HUES48 (cell line): Measurements from ENCODE around the gene LDHD.

Experiments used
- H3K27ac ChIP-seq: one replicate; pipeline ENCODE4 v1.7.0; 2013; ENCODE audit warnings: low read depth, low read length, inconsistent platforms
- H3K27me3 ChIP-seq: 2 replicates; pipeline ENCODE4 v1.6.1; 2013; ENCODE audit warnings: mild to moderate bottlenecking, low read length; ENCODE audit not compliant: control insufficient read depth, insufficient read depth
- H3K36me3 ChIP-seq: 2 replicates; pipeline ENCODE4 v1.6.1; 2013; ENCODE audit warnings: low read length; ENCODE audit not compliant: control insufficient read depth, insufficient read depth
- H3K4me1 ChIP-seq: 2 replicates; pipeline ENCODE4 v1.6.1; 2013; ENCODE audit warnings: mild to moderate bottlenecking, low read length; ENCODE audit not compliant: control insufficient read depth, insufficient read depth
- H3K4me3 ChIP-seq: 2 replicates; pipeline ENCODE4 v1.5.1; 2013; ENCODE audit warnings: mild to moderate bottlenecking, low read depth, low read length
- H3K9ac ChIP-seq: 2 replicates; pipeline ENCODE4 v1.6.1; 2013; ENCODE audit warnings: mild to moderate bottlenecking, low read depth, low read length, moderate library complexity
- H3K9me3 ChIP-seq: 2 replicates; pipeline ENCODE4 v1.6.1; 2013; ENCODE audit warnings: low read length; ENCODE audit not compliant: control insufficient read depth, insufficient read depth

LDHD gene

GRCh38 chr16:75086688-75087374 is 29.7 kb downstream of the LDHD start:
- Histone ChIP-seq H3K9me3 (no peaks in the 10 kb centered on the region), H3K4me3 (no peak overlapping the region), H3K27ac (peak overlapping the region; percentile 7), H3K36me3 (no peaks in the 10 kb centered on the region), H3K9ac (no peak overlapping the region), H3K4me1 (peaks cover 25% of the 10 kb centered on the region), H3K27me3 (no peaks in the 10 kb centered on the region)

GRCh38 chr16:75086281-75086680 is 30.3 kb downstream of the LDHD start:
- no peaks in the 10 kb centered on the region for H3K27me3 ChIP-seq
- no peak overlapping the region for H3K4me3 ChIP-seq
- H3K36me3 ChIP-seq, result no peaks in the 10 kb centered on the region
- peaks cover 27% of the 10 kb centered on the region for H3K4me1 ChIP-seq
- H3K27ac ChIP-seq, result no peak overlapping the region
- no peaks in the 10 kb centered on the region for H3K9me3 ChIP-seq
- no peak overlapping the region for H3K9ac ChIP-seq

GRCh38 chr16:75085556-75085955 is 31.0 kb downstream of the LDHD start:
- H3K27me3 ChIP-seq, result no peaks in the 10 kb centered on the region
- peaks cover 30% of the 10 kb centered on the region for H3K4me1 ChIP-seq
- H3K9ac ChIP-seq, result no peak overlapping the region
- no peak overlapping the region for H3K27ac ChIP-seq
- H3K9me3 ChIP-seq, result no peaks in the 10 kb centered on the region
- no peak overlapping the region for H3K4me3 ChIP-seq
- no peaks in the 10 kb centered on the region for H3K36me3 ChIP-seq

- Histone ChIP-seq H3K9me3 (no peaks in the 10 kb centered on the region), H3K4me3 (no peak overlapping the region), H3K9ac (no peak overlapping the region), H3K27me3 (no peaks in the 10 kb centered on the region), H3K4me1 (peaks cover 40% of the 10 kb centered on the region), H3K27ac (no peak overlapping the region), H3K36me3 (no peaks in the 10 kb centered on the region)
Measured at GRCh38 chr16:75083813-75084212, 32.8 kb downstream of the LDHD start.

GRCh38 chr16:75081179-75081859 is 35.3 kb downstream of the LDHD start:
- Histone ChIP-seq H3K27me3 (no peaks in the 10 kb centered on the region), H3K9ac (no peak overlapping the region), H3K9me3 (no peaks in the 10 kb centered on the region), H3K4me1 (peaks cover 28% of the 10 kb centered on the region), H3K36me3 (no peaks in the 10 kb centered on the region), H3K27ac (no peak overlapping the region), H3K4me3 (no peak overlapping the region)

GRCh38 chr16:75080205-75081029 is 36.2 kb downstream of the LDHD start:
- H3K4me1 ChIP-seq, result peaks cover 26% of the 10 kb centered on the region
- no peaks in the 10 kb centered on the region for H3K27me3 ChIP-seq
- H3K9ac ChIP-seq, result no peak overlapping the region
- H3K27ac ChIP-seq, result peak overlapping the region; percentile 78
- no peaks in the 10 kb centered on the region for H3K36me3 ChIP-seq
- peak overlapping the region; percentile 44 for H3K4me3 ChIP-seq
- H3K9me3 ChIP-seq, result no peaks in the 10 kb centered on the region

- H3K36me3 ChIP-seq, result no peaks in the 10 kb centered on the region
- H3K9ac ChIP-seq, result no peak overlapping the region
- peaks cover 27% of the 10 kb centered on the region for H3K4me1 ChIP-seq
- no peak overlapping the region for H3K4me3 ChIP-seq
- H3K27ac ChIP-seq, result no peak overlapping the region
- H3K27me3 ChIP-seq, result no peaks in the 10 kb centered on the region
- H3K9me3 ChIP-seq, result no peaks in the 10 kb centered on the region
Measured at GRCh38 chr16:75079346-75079926, 37.1 kb downstream of the LDHD start.

GRCh38 chr16:75078886-75079285 is 37.7 kb downstream of the LDHD start:
- H3K4me1 ChIP-seq, result peaks cover 31% of the 10 kb centered on the region
- H3K9me3 ChIP-seq, result no peaks in the 10 kb centered on the region
- H3K27ac ChIP-seq, result no peak overlapping the region
- H3K9ac ChIP-seq, result no peak overlapping the region
- no peak overlapping the region for H3K4me3 ChIP-seq
- H3K36me3 ChIP-seq, result no peaks in the 10 kb centered on the region
- no peaks in the 10 kb centered on the region for H3K27me3 ChIP-seq

- Histone ChIP-seq H3K4me1 (peaks cover 34% of the 10 kb centered on the region), H3K27ac (no peak overlapping the region), H3K4me3 (no peak overlapping the region), H3K9me3 (no peaks in the 10 kb centered on the region), H3K9ac (no peak overlapping the region), H3K27me3 (no peaks in the 10 kb centered on the region), H3K36me3 (no peaks in the 10 kb centered on the region)
Measured at GRCh38 chr16:75075688-75076268, 40.8 kb downstream of the LDHD start.

GRCh38 chr16:75074920-75075687 is 41.5 kb downstream of the LDHD start:
- H3K9ac ChIP-seq, result no peak overlapping the region
- H3K27ac ChIP-seq, result no peak overlapping the region
- no peaks in the 10 kb centered on the region for H3K27me3 ChIP-seq
- H3K36me3 ChIP-seq, result no peaks in the 10 kb centered on the region
- no peak overlapping the region for H3K4me3 ChIP-seq
- peaks cover 32% of the 10 kb centered on the region for H3K4me1 ChIP-seq
- H3K9me3 ChIP-seq, result no peaks in the 10 kb centered on the region
